ENCODE measurements around the gene LRPAP1. TPM values are rescaled to one million over a fixed set of nuclear protein-coding genes. Genes with fewer than 3 reads are reported as not detected.

Gene LRPAP1
- total and polyA plus RNA-seq, 7 donors = 25.2 to 127 (median 87.4) TPM

DNA sequence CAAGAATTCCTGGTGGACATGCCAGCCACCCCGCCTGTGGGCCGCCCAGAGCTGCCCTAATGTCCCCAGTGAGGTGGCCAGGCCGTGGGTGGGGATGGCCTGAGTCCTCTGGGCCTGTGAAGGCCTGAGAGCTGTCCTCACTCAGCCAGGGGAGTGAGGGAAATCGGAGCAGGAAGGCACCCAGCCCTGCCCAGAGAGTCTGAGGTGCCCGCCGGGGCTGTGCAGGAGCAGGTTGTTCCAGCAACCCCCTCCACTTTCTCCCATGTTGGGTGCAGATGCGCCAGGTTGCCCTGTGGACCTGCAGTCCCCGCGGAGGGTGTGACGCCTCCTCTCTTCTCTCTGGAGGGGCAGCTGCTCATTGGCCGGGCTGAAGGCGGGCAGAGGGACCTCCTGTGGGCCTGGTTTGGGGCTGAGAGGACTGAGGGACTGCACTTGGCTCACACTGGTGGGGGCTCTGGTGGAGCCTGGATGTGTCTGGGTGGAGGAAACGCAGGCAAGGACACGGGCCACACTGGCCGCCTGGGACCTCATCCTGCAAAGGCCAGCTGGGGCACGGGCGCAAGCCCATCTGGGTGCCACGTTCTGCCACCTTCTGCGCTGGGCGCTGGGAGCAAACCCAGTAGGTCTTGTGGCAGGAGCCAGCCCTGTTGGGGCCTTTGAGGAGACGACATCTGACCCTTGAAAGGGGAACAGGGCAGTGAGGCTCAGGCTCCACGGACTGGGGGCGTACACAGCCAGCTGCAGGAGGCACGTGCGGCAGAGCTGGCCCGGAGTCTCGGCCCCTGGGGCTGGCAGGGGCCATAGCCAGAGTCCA is 55.1 kb downstream of the LRPAP1 start:
- Histone ChIP-seq H3K4me3 (no peak overlapping the region), H3K36me3 (no peaks in the 10 kb centered on the region), H3K4me1 (no peaks in the 10 kb centered on the region), H3K9me3 (no peaks in the 10 kb centered on the region), H3K27me3 (peaks cover 0 to 35% (median 0%) of the 10 kb centered on the region in 3 donors), H3K27ac (no peak overlapping the region)
- 78 to 87% methylated on average over 27 of the region's 27 CpGs for WGBS, 2 donors
- DNase-seq = no peak
- TF ChIP-seq, protein P1, sequence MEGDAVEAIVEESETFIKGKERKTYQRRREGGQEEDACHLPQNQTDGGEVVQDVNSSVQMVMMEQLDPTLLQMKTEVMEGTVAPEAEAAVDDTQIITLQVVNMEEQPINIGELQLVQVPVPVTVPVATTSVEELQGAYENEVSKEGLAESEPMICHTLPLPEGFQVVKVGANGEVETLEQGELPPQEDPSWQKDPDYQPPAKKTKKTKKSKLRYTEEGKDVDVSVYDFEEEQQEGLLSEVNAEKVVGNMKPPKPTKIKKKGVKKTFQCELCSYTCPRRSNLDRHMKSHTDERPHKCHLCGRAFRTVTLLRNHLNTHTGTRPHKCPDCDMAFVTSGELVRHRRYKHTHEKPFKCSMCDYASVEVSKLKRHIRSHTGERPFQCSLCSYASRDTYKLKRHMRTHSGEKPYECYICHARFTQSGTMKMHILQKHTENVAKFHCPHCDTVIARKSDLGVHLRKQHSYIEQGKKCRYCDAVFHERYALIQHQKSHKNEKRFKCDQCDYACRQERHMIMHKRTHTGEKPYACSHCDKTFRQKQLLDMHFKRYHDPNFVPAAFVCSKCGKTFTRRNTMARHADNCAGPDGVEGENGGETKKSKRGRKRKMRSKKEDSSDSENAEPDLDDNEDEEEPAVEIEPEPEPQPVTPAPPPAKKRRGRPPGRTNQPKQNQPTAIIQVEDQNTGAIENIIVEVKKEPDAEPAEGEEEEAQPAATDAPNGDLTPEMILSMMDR (IDR thresholded peaks at IDR 0.05) = no peak
- TF ChIP-seq POLR2AphosphoS5 (IDR thresholded peaks at IDR 0.05) = no peak
- no peak for TF ChIP-seq EP300 (IDR thresholded peaks at IDR 0.05)
- no peak for TF ChIP-seq POLR2A (IDR thresholded peaks at IDR 0.05)
- intact Hi-C loops (cut with DNase I) = no loop called here

DNA sequence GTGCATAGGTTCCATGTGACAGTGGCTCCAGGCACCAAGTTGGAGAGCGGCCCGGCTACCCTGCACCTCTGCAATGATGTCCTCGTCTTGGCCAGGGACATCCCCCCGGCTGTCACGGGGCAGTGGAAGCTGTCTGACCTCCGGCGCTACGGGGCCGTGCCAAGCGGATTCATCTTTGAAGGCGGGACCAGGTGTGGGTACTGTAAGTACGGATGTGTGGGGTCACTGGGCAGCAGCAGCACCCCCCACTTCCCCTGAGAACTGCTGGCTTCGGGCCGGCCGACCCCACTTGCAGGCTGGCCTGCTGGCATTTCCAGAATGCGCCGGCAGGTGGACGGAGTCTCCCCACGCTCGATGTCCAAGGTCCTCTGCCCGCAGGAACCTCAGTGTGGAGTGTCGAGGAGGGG is 55.9 kb downstream of the LRPAP1 start:
- DNase-seq = no peak
- H3K27me3 ChIP-seq = peaks cover 0 to 33% (median 0%) of the 10 kb centered on the region in 3 donors
- H3K4me3 ChIP-seq = no peak overlapping the region
- no peaks in the 10 kb centered on the region for H3K4me1 ChIP-seq
- 75 to 89% methylated on average over 22 of the region's 22 CpGs for WGBS, 2 donors
- H3K36me3 ChIP-seq = no peaks in the 10 kb centered on the region
- no peaks in the 10 kb centered on the region for H3K9me3 ChIP-seq
- TF ChIP-seq EP300 (IDR thresholded peaks at IDR 0.05) = no peak
- TF ChIP-seq, protein P1 (IDR thresholded peaks at IDR 0.05) = no peak
- intact Hi-C loops (cut with DNase I) = no loop called here
- no peak overlapping the region for H3K27ac ChIP-seq

DNA sequence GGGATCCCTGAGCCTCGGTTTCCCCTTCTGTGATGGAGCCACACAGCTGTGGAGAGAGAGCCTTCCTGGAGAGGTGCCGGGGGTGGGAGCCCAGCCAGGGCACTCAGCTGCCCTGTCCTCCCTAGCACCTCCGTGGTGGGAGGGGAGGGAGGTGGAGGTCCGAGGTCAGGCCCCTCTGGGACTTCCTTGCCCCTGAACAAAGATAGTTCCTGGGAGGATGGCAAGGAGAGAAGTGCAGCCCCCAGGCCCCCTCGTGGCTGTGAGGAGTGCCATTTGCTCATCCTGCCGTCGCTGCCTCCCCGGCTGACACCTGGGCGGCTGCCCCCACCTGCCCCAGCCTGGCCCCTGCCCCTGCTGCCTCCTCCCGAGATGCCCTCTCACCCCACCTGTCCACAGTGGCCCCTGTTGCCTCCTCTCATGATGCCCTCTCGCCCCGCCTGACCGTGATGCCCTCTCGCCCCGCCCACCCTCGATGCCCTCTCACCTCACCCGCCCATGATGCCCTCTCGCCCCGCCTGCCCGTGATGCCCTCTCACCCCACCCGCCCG is 56.4 kb downstream of the LRPAP1 start:
- no peak overlapping the region for H3K27ac ChIP-seq
- H3K4me1 ChIP-seq = no peaks in the 10 kb centered on the region
- H3K9me3 ChIP-seq = no peaks in the 10 kb centered on the region
- H3K27me3 ChIP-seq = peaks cover 0 to 29% (median 0%) of the 10 kb centered on the region in 3 donors
- intact Hi-C loops (cut with DNase I) = no loop called here
- TF ChIP-seq, protein P1 (IDR thresholded peaks at IDR 0.05) = no peak
- TF ChIP-seq EP300 (IDR thresholded peaks at IDR 0.05) (no peak), POLR2AphosphoS5 (IDR thresholded peaks at IDR 0.05) (no peak), POLR2A (IDR thresholded peaks at IDR 0.05) (no peak)
- DNase-seq = no peak
- 44 to 74% methylated on average over 22 of the region's 22 CpGs for WGBS, 2 donors
- H3K4me3 ChIP-seq = no peak overlapping the region
- H3K36me3 ChIP-seq = no peaks in the 10 kb centered on the region

DNA sequence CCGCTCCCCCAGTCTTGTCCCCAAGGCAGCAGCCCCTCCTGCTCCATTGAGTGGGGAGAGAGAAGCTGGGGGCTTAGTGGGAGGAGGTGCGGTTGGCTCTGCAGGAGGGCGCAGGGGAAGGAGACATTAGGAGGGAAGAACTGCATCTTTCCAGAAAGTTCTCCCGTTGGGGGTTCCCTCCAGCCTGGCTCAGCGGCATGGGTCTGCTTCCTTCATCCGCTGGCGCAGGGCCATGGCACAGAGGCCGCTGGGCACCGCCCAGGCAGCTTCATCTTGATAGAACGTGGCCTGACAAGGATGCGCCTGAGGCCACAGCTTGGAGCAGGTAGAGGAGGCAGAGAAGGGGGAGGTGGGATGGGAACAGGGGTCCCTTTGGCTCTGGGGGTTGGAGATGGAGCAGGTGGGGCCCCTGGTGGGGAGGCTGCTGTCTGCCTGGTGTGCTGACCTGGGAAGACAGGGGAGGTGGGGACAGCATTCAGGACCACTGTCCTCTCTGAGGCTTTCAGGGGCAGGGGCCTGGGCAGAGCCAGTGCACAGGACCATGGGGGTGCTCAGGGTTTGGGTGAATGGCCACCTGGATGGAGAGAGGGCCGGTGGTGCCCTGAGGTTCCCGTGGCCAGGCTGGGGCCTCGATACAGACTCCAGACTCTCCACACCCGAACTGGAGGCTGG is 57.0 kb downstream of the LRPAP1 start:
- H3K27ac ChIP-seq = no peak overlapping the region
- H3K36me3 ChIP-seq = no peaks in the 10 kb centered on the region
- TF ChIP-seq, protein P1 (IDR thresholded peaks at IDR 0.05) = no peak
- TF ChIP-seq EP300 (IDR thresholded peaks at IDR 0.05) = no peak
- no peak for TF ChIP-seq POLR2AphosphoS5 (IDR thresholded peaks at IDR 0.05)
- no peak for DNase-seq
- WGBS, 2 donors = 46 to 77% methylated on average over 15 of the region's 15 CpGs
- no peaks in the 10 kb centered on the region for H3K4me1 ChIP-seq
- intact Hi-C loops (cut with DNase I) = no loop called here
- H3K27me3 ChIP-seq = peaks cover 0 to 27% (median 0%) of the 10 kb centered on the region in 3 donors
- no peak overlapping the region for H3K4me3 ChIP-seq
- no peaks in the 10 kb centered on the region for H3K9me3 ChIP-seq

Measured in sigmoid colon (tissue), 7 donors.